GM19438 (cell line): Measurements from ENCODE around the gene OTUB1.

Source experiments
- ATAC-seq: cut with Tn5 transposase; IDR thresholded peaks from one replicate; pipeline ENCODE4 v1.9.1; 2021; ENCODE audit warnings: low read depth; ENCODE audit not compliant: unreplicated experiment

The OTUB1 gene

DNA sequence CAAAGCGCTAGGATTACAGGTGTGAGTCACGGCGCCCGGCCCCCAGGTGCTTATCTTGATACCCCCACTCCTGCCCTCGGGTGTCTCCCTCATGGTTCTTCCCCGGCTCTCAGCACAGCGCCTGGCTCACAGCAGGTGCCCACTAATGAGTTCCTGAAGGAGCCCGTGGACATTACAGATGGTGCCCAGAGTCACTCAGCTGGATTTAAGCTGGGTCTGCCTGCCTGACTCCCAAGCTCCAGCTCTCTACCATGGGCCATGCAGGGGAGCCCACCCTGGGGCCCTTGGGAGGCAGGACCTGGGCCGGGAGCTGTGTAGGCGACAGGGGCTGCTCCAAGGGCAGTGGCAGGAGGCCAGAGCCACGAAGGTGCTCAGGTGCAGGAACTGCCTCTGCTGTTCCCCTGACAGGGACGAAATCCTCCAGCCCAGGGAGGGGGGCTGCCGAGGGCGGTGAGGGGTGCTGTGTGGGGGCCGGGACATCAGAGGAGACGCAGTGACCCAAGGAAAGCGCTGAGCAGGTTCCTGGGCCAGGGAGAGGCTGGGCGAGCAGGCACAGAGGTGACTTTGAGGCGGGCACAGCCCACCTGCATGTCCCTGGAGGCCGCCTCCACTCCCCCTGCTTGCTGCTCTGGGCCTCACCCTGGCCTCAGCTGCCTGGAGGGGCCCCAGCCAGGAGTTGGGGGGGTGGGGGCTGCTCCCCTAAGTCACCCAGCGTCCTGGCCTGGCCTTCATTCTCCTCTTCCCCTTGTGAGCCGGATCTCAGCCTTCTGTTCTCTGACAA lies 34.9 kb downstream of the OTUB1 start:
- ATAC-seq = no peak

- ATAC-seq = no peak
These were observed 35.5 kb downstream of the OTUB1 start for GRCh38 chr11:64021757-64022093.

GRCh38 chr11:64022125-64022784 lies 36.0 kb downstream of the OTUB1 start:
- ATAC-seq = no peak

- no peak for ATAC-seq
These were observed 37.8 kb downstream of the OTUB1 start for GRCh38 chr11:64023712-64024710.

- ATAC-seq = no peak
These were observed 39.0 kb downstream of the OTUB1 start for GRCh38 chr11:64025205-64025604.

DNA sequence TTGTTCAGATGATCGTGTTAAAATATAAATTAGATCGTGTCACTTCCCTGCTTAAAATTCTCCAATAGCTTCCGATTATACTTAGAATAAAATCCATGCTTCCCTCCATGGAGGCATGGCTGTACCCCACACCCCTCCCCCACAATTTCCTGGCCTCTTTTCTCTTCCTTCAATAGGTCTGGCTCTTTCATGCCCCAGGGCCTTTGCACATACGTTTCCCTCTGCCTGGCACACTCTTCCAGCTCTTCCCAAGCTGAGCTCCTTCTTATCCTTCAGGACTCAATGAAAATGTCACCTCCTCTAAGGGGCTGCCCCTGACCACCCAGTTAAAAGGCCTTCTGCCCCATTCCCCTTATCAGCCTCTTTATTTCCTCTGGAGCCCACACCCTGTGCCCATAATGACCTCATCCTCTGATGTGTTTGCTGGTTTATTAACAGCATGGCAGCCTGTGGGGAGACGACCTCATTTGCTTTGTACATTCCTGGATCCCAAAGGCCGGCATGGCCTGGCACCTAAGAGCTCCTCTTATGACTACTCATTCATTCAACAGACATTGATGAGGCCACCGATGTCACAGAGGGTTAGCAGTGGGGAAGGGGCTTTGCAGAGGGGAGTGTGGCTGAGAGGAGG lies 40.5 kb downstream of the OTUB1 start:
- ATAC-seq = no peak

- ATAC-seq = no peak
These were observed 41.6 kb downstream of the OTUB1 start for GRCh38 chr11:64027651-64028397.

DNA sequence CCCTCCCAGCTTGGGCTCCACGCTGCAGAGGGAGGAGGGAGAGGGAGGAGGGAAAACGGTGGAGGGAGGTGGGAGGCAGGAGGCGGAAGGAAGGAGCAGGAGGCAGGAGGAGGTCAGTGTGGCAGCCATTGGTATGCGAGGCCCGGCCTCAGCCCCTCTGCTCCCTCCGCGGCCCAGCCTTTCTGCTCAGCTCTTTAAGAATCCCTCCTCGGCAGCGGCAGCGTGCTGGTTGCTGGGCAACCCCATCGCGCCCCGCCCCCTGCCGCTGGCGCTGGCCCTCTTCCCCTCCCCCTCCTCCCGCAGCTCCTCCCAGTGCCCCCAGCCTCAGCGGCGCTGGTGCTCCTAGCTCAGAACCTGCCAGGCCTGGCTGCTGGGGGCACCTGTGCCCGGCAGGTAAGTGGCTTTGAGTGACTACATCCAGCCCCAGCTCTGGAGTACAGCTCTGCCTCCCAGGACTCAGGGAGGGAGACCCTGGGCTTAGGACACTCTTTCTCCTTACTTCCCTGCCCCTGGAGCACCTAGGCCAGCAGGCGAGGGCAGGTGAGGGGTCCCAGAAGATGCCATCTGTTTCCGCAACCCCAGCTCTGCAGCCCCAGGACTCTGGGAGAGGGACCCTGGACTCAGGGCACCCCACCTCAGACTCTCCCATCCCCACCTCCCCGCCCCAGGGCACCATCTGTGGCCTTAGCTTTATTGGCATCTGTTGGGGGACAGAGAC lies 42.3 kb downstream of the OTUB1 start:
- no peak for ATAC-seq

DNA sequence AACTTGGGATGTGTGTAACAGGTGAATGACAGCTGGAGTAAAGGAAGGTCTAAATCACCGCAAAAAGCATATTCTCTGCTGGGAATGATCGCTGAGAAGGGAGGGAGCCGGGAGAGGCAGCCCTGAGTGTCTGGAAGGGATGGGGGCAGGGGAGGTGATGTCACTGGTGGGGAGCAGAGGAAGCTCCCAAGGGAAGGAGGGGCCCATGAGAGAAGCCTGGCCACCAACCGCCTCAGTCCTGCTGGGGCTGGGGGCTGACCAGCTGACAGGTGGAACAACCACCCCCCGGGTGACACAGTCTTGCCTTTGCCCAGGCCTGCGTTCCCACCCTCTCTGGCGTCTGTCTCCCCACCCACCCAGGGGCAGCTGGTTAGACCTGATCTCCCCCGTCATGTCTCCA lies 43.5 kb downstream of the OTUB1 start:
- ATAC-seq = no peak

- no peak for ATAC-seq
These were observed 44.8 kb downstream of the OTUB1 start for GRCh38 chr11:64031001-64031400.

DNA sequence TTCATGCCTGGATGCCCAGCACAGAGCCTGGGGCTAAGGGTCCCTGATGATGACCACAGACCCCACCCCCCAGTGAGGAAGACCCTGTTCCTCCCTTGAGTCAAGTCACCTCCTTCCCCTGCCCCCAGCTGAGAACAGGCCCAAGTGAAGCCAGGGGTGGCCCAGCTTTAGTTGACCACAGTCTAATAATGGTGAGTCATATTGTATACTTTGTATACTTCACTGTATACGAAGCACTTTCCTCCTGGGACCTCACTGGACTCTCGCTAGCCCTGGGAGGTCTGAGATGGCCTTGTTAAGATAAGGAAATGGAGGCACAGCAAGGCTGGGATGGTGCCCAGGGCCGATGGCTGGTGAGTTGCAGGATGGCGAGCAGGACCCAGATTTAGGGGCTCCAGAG lies 45.8 kb downstream of the OTUB1 start:
- no peak for ATAC-seq

DNA sequence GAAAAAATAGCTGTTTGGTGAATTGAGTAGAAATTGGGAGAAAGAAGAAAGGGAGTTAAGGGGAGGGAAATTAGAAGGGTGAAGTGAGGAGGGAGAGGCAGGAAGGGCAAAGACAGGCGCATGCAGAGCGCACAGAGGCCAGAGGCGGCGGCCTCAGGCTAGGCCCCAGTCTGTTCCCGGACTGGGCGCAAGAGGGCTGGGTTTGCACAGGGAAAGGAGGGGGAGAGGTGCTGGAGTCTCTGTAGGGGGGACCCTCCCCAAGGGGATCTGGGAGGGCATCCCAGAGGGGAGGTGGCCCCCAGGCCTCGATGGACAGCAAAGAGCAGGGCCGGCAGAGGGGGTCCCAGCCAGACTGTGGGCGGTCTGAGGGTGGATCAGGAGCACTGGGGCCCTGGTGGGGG lies 48.2 kb downstream of the OTUB1 start:
- ATAC-seq = no peak

DNA sequence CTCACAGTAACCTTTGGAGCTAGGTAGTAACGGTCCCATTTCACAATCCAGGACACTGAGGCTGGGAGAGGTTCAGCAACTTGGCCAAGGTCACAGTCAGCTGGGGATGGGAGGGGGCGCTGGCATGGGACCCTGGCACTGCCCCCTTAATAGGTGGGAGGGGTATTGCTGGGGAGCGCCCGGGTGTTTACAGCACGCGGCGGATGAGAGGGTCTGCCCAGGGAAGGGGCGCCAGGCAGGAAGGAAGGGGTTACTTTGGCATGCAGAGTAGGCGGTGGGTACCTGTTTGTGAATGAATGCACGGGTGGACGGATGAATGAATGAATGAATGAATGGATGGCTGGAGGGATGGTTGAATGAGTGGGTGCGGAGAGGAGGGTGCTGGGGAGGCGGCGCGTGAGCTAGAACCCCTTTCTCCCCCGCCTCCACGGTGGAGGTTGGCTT lies 48.9 kb downstream of the OTUB1 start:
- ATAC-seq = no peak

GRCh38 chr11:64035576-64035975 lies 49.3 kb downstream of the OTUB1 start, which contains the start of gene FLRT1:
Gene FLRT1 (plus strand): TSS chr11:64035931. CDS start chr11:64116268, 80,337 bp downstream.
- ATAC-seq = no peak

- ATAC-seq = no peak
These were observed 50.1 kb downstream of the OTUB1 start for GRCh38 chr11:64036087-64037026.

- no peak for ATAC-seq
These were observed 50.9 kb downstream of the OTUB1 start for GRCh38 chr11:64037027-64037634.

- ATAC-seq = no peak
These were observed 52.3 kb downstream of the OTUB1 start for GRCh38 chr11:64038500-64038899.
